T-helper 2 cell treated with Interferon-gamma antibody and Interleukin-4, amounts not matched to agents 5 μg/mL and 100 μg/mL, for 36 hours (primary cell): Measurements from ENCODE around the gene PI3.
A peak's percentile ranks its signal among the peaks of the same experiment; 100 is the strongest.
"Not testable (repeated sequence)": the region's sequence is repeated elsewhere in the genome, so short reads cannot be mapped to it uniquely, and the experiment has no call there.

ENCODE experiments used
- DNase-seq: peaks from one replicate; pipeline ENCODE4 v3.0.0; 2021; ENCODE audit warnings: low spot score
- H3K27ac Mint-ChIP-seq: one replicate; pipeline ENCODE4 v1.8.0; 2021; ENCODE audit warnings: mild to moderate bottlenecking, mixed read lengths
- H3K27me3 Mint-ChIP-seq: one replicate; pipeline ENCODE4 v1.8.0; 2021; ENCODE audit warnings: low read depth, mixed read lengths
- H3K36me3 Mint-ChIP-seq: one replicate; pipeline ENCODE4 v1.8.0; 2021; ENCODE audit warnings: low read depth, mixed read lengths
- H3K4me1 Mint-ChIP-seq: one replicate; pipeline ENCODE4 v1.8.0; 2021; ENCODE audit warnings: low read depth, mixed read lengths
- H3K4me3 Mint-ChIP-seq: one replicate; pipeline ENCODE4 v1.8.0; 2022; ENCODE audit warnings: mild to moderate bottlenecking, moderate library complexity, mixed read lengths
- H3K9me3 Mint-ChIP-seq: one replicate; pipeline ENCODE4 v1.8.0; 2021; ENCODE audit warnings: mixed read lengths

PI3 gene, protein sequence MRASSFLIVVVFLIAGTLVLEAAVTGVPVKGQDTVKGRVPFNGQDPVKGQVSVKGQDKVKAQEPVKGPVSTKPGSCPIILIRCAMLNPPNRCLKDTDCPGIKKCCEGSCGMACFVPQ

DNA sequence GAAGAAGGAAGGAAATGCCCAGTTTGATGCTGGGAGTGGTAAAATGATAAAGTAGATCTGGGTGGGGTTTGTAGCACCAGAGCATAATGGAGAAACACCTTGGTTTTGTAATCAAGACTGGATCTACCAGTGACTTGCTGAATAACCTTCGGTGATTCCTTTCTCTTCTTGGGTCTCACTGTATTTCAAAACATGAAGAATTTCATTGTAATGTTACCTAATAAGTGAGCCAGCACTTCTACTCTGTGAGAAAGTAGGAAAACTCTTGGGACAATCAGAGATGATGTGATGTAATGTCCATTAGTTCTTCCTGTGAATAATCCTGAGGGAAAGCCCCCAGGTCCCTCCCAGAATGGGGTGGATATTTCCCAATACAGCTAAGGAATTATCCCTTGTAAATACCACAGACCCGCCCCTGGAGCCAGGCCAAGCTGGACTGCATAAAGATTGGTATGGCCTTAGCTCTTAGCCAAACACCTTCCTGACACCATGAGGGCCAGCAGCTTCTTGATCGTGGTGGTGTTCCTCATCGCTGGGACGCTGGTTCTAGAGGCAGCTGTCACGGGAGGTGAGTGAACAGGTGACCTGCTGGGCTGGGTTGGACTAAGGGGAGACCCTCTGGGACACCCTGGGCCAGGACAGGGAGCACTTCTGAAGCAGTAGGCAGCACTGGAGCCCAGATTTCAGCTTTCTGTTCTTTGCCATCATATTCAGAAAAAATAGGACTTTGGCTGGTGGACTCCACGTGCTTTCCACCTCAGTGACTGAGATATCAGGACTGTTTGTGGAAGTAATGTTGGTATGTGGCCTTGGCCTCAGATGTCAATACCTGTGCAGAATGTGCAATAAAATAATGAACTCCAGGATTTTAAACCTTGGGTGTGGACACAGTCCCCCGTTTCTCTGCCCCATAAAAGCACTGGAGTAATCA, at the start of gene PI3:
Gene PI3 (plus strand): TSS at position 469 of the 931 bp plus-strand sequence. CDS start 21 bp downstream, at position 490.
- Mint-ChIP-seq H3K9me3 (no peaks in the 10 kb centered on the region), H3K4me1 (no peaks in the 10 kb centered on the region), H3K27ac (no peak within 1 kb of the TSS), H3K36me3 (no peaks in the 10 kb centered on the region), H3K27me3 (peaks cover 3% of the 10 kb centered on the region), H3K4me3 (no peak within 1 kb of the TSS)
- no peak for DNase-seq

DNA sequence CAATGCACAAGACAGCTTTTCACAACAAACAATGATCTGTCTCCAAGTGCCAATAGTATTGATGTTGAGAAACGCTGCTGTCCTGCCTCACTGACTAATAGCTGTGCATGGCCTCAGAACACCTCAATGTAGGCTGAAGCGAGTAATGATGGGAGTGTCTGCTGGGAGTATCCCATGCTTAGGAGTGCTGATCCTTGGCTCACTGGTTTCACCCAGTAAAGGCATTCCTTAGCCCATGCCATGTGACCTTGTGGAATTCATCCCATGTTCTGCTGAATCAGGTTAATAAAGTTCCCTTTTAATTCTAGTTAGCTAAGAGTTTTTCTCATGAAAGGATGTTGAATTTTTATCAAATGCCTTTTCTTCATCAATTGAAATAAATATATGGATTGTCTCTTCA, 46.6 kb upstream of the PI3 start:
- no peak for DNase-seq
- H3K27me3 Mint-ChIP-seq, result peaks cover 46% of the 10 kb centered on the region

DNA sequence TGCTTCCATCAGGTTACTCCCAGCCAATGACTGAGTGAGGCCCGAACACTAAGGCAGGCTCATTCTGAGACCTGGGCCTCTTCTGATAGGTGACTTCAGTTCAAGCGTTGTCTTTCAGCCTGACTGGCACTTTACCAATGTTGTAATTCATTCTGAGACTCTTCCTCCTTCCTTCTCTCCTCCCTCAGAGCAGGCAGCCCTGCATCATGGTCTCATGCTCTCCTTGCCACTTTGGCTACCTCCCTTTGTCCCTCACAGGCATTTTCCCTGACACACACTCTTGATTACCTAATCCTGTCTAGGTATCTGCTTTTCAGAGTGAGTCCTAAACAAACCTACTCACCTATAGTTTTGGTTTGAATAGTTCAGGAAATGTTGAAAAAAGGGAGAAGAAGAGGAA, 37.8 kb upstream of the PI3 start:
- no peak for DNase-seq
- Mint-ChIP-seq H3K4me1 (no peaks in the 10 kb centered on the region), H3K4me3 (no peak overlapping the region), H3K27me3 (peaks cover 26% of the 10 kb centered on the region), H3K9me3 (no peaks in the 10 kb centered on the region), H3K36me3 (no peaks in the 10 kb centered on the region), H3K27ac (no peak overlapping the region)

More for the DNA sequence above, 46.6 kb upstream of the PI3 start:
- no peak overlapping the region for H3K4me3 Mint-ChIP-seq
- H3K36me3 Mint-ChIP-seq, result no peaks in the 10 kb centered on the region
- H3K9me3 Mint-ChIP-seq, result no peaks in the 10 kb centered on the region
- H3K4me1 Mint-ChIP-seq, result no peaks in the 10 kb centered on the region
- no peak overlapping the region for H3K27ac Mint-ChIP-seq

DNA sequence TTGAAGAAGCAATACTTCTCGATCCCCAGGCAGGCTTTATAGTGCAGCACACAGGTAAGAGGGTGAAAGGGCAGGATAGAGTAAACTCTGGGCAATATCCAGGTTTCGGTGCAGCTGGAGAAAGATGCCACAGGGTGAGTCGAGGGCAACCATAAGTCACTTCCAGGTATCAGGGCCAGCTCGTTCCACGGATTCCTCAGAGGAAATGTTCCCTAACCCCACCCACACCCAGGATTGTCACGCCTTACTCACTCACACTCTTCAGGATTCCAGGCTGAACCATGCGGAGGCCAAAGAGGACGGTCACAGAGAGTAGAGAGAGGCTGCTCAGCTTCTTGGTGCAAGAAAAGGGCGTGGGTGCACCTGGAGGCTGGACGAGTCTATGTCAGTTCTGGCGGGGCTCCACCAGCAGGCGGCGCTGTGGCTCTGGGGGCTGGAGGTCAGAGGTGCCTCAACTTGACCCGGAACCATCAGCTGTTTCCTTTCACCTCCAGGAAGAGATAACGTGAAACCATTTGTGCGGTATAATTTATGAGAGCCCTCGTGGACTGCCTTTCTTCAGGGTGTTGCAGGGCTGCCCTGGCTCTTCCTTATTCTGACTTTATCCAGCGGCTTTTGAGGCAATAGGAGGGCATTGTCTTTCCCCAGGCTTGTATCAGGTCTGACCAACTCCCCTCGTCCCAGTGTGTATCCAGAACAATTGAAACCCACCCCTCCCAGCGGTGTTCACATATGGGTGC, 36.0 kb upstream of the PI3 start:
- Mint-ChIP-seq H3K27me3 (peaks cover 14% of the 10 kb centered on the region), H3K27ac (no peak overlapping the region), H3K36me3 (no peaks in the 10 kb centered on the region), H3K9me3 (no peaks in the 10 kb centered on the region), H3K4me3 (no peak overlapping the region), H3K4me1 (no peaks in the 10 kb centered on the region)
- DNase-seq, result peak; percentile 52

GRCh38 chr20:45139733-45140375, 34.8 kb upstream of the PI3 start:
- H3K27ac Mint-ChIP-seq, H3K9me3 Mint-ChIP-seq, H3K4me3 Mint-ChIP-seq, H3K36me3 Mint-ChIP-seq, DNase-seq, H3K4me1 Mint-ChIP-seq, H3K27me3 Mint-ChIP-seq: not testable (repeated sequence)

DNA sequence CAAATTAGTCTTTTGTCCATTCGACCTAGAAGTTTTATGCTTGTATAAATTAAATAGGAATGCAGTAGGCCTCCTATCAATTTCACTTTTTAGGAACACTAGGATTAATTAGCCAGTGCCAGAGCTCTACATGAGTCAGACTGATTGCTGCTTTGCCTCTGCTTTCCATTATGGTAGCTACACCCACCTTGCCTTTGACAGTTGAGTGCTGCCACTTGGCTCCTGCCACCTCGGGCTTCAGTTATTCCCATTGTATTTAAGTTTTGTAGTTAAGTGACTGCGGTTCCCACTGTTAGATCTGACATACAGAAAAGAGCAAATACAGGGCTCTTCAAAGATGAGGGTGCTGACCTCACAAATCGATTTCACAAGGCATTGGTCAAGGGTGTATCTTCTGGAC, 33.9 kb upstream of the PI3 start:
- Mint-ChIP-seq H3K36me3 (no peaks in the 10 kb centered on the region), H3K27ac (no peak overlapping the region), H3K4me1 (no peaks in the 10 kb centered on the region), H3K4me3 (no peak overlapping the region), H3K9me3 (no peaks in the 10 kb centered on the region), H3K27me3 (peaks cover 16% of the 10 kb centered on the region)
- no peak for DNase-seq

GRCh38 chr20:45149062-45149461, 25.6 kb upstream of the PI3 start:
- H3K4me3 Mint-ChIP-seq, result no peak overlapping the region
- peaks cover 29% of the 10 kb centered on the region for H3K27me3 Mint-ChIP-seq
- no peak for DNase-seq
- no peaks in the 10 kb centered on the region for H3K9me3 Mint-ChIP-seq
- H3K27ac Mint-ChIP-seq, result no peak overlapping the region
- no peaks in the 10 kb centered on the region for H3K4me1 Mint-ChIP-seq
- H3K36me3 Mint-ChIP-seq, result no peaks in the 10 kb centered on the region

- Mint-ChIP-seq H3K9me3 (no peaks in the 10 kb centered on the region), H3K4me1 (no peaks in the 10 kb centered on the region), H3K27ac (no peak overlapping the region), H3K4me3 (no peak overlapping the region), H3K36me3 (no peaks in the 10 kb centered on the region), H3K27me3 (peaks cover 13% of the 10 kb centered on the region)
- no peak for DNase-seq
These were observed 22.3 kb upstream of the PI3 start for GRCh38 chr20:45152405-45152804.

DNA sequence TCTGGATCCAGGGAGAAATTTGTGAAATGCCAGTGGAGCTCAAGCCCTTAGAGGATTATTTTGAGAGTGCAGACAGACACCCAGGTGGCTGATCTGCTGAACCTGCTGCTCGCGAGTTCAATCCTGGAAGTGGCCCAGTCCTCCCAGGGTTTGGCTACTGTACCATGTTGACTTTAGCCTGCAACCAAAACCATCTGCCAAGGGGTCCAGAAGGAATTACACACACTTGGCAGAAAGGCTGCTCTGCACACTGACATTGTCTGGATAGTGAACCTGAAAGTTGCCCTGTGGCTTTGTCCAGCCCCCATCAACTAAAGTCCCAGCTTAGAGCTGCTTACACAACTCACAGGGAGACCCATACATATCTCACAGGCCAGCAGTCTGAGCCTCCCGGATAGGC, 21.6 kb upstream of the PI3 start:
- H3K27ac Mint-ChIP-seq, result no peak overlapping the region
- no peaks in the 10 kb centered on the region for H3K4me1 Mint-ChIP-seq
- H3K36me3 Mint-ChIP-seq, result no peaks in the 10 kb centered on the region
- no peak overlapping the region for H3K4me3 Mint-ChIP-seq
- DNase-seq, result no peak
- peaks cover 11% of the 10 kb centered on the region for H3K27me3 Mint-ChIP-seq
- H3K9me3 Mint-ChIP-seq, result no peaks in the 10 kb centered on the region

- no peak overlapping the region for H3K4me3 Mint-ChIP-seq
- no peaks in the 10 kb centered on the region for H3K36me3 Mint-ChIP-seq
- peaks cover 1% of the 10 kb centered on the region for H3K9me3 Mint-ChIP-seq
- no peaks in the 10 kb centered on the region for H3K4me1 Mint-ChIP-seq
- DNase-seq, result no peak
- H3K27ac Mint-ChIP-seq, result no peak overlapping the region
- peaks cover 8% of the 10 kb centered on the region for H3K27me3 Mint-ChIP-seq
These were observed 20.9 kb upstream of the PI3 start for GRCh38 chr20:45153752-45154151.

- DNase-seq, result no peak
- Mint-ChIP-seq H3K27me3 (peaks cover 8% of the 10 kb centered on the region), H3K27ac (no peak overlapping the region), H3K4me3 (no peak overlapping the region), H3K9me3 (peaks cover 6% of the 10 kb centered on the region), H3K36me3 (no peaks in the 10 kb centered on the region), H3K4me1 (no peaks in the 10 kb centered on the region)
These were observed 20.5 kb upstream of the PI3 start for GRCh38 chr20:45154183-45154582.

GRCh38 chr20:45154794-45155193, 19.9 kb upstream of the PI3 start:
- H3K27ac Mint-ChIP-seq, H3K36me3 Mint-ChIP-seq, H3K9me3 Mint-ChIP-seq, H3K27me3 Mint-ChIP-seq, DNase-seq, H3K4me1 Mint-ChIP-seq, H3K4me3 Mint-ChIP-seq: not testable (repeated sequence)

GRCh38 chr20:45156713-45157112, 18.0 kb upstream of the PI3 start:
- no peak overlapping the region for H3K4me3 Mint-ChIP-seq
- no peak overlapping the region for H3K27ac Mint-ChIP-seq
- peaks cover 7% of the 10 kb centered on the region for H3K9me3 Mint-ChIP-seq
- no peaks in the 10 kb centered on the region for H3K36me3 Mint-ChIP-seq
- peaks cover 10% of the 10 kb centered on the region for H3K27me3 Mint-ChIP-seq
- no peaks in the 10 kb centered on the region for H3K4me1 Mint-ChIP-seq
- no peak for DNase-seq

- no peak for DNase-seq
- Mint-ChIP-seq H3K27ac (no peak overlapping the region), H3K4me3 (no peak overlapping the region), H3K4me1 (no peaks in the 10 kb centered on the region), H3K9me3 (peaks cover 15% of the 10 kb centered on the region), H3K27me3 (peaks cover 8% of the 10 kb centered on the region), H3K36me3 (no peaks in the 10 kb centered on the region)
These were observed 16.7 kb upstream of the PI3 start for GRCh38 chr20:45157962-45158361.
